Measurements from ENCODE around the gene SEC14L5.

The SEC14L5 gene

GRCh38 chr16:5016967-5017677 is 59.0 kb downstream of the SEC14L5 start:
- no peaks in the 10 kb centered on the region for H3K4me1 Mint-ChIP-seq (ENCODE audit: low read depth)
- H3K4me3 Mint-ChIP-seq = no peak overlapping the region
- H3K9me3 Mint-ChIP-seq = no peaks in the 10 kb centered on the region
- no peak for DNase-seq
- H3K27ac Mint-ChIP-seq = no peak overlapping the region
- H3K36me3 Mint-ChIP-seq (ENCODE audit: low read depth) = no peaks in the 10 kb centered on the region
- peaks cover 4% of the 10 kb centered on the region for H3K27me3 Mint-ChIP-seq

GRCh38 chr16:5017678-5017969 is 59.5 kb downstream of the SEC14L5 start:
- no peaks in the 10 kb centered on the region for H3K36me3 Mint-ChIP-seq (ENCODE audit: low read depth)
- no peak for DNase-seq
- H3K9me3 Mint-ChIP-seq = no peaks in the 10 kb centered on the region
- H3K4me3 Mint-ChIP-seq = no peak overlapping the region
- H3K4me1 Mint-ChIP-seq (ENCODE audit: low read depth) = no peaks in the 10 kb centered on the region
- no peak overlapping the region for H3K27ac Mint-ChIP-seq
- peaks cover 4% of the 10 kb centered on the region for H3K27me3 Mint-ChIP-seq

GRCh38 chr16:5018793-5019192 is 60.7 kb downstream of the SEC14L5 start:
- Mint-ChIP-seq H3K9me3 (no peaks in the 10 kb centered on the region), H3K4me1 (ENCODE audit: low read depth) (no peaks in the 10 kb centered on the region), H3K4me3 (no peak overlapping the region), H3K27ac (no peak overlapping the region), H3K36me3 (ENCODE audit: low read depth) (no peaks in the 10 kb centered on the region), H3K27me3 (peaks cover 4% of the 10 kb centered on the region)
- DNase-seq = no peak

GRCh38 chr16:5019775-5020174 is 61.6 kb downstream of the SEC14L5 start:
- H3K27me3 Mint-ChIP-seq = peaks cover 4% of the 10 kb centered on the region
- H3K36me3 Mint-ChIP-seq (ENCODE audit: low read depth) = peaks cover 5% of the 10 kb centered on the region
- H3K9me3 Mint-ChIP-seq = no peaks in the 10 kb centered on the region
- DNase-seq = no peak
- no peak overlapping the region for H3K27ac Mint-ChIP-seq
- H3K4me3 Mint-ChIP-seq = no peak overlapping the region
- H3K4me1 Mint-ChIP-seq (ENCODE audit: low read depth) = no peaks in the 10 kb centered on the region

GRCh38 chr16:5020551-5020950 is 62.4 kb downstream of the SEC14L5 start:
- H3K9me3 Mint-ChIP-seq = no peaks in the 10 kb centered on the region
- peaks cover 4% of the 10 kb centered on the region for H3K27me3 Mint-ChIP-seq
- peaks cover 10% of the 10 kb centered on the region for H3K36me3 Mint-ChIP-seq (ENCODE audit: low read depth)
- no peak for DNase-seq
- H3K4me3 Mint-ChIP-seq = no peak overlapping the region
- no peaks in the 10 kb centered on the region for H3K4me1 Mint-ChIP-seq (ENCODE audit: low read depth)
- H3K27ac Mint-ChIP-seq = no peak overlapping the region

- no peaks in the 10 kb centered on the region for H3K9me3 Mint-ChIP-seq
- no peaks in the 10 kb centered on the region for H3K27me3 Mint-ChIP-seq
- no peaks in the 10 kb centered on the region for H3K4me1 Mint-ChIP-seq (ENCODE audit: low read depth)
- H3K27ac Mint-ChIP-seq = no peak overlapping the region
- no peak overlapping the region for H3K4me3 Mint-ChIP-seq
- peaks cover 17% of the 10 kb centered on the region for H3K36me3 Mint-ChIP-seq (ENCODE audit: low read depth)
- no peak for DNase-seq
These were observed 64.4 kb downstream of the SEC14L5 start for GRCh38 chr16:5022521-5022920.

GRCh38 chr16:5024632-5025031 is 66.5 kb downstream of the SEC14L5 start:
- no peaks in the 10 kb centered on the region for H3K4me1 Mint-ChIP-seq (ENCODE audit: low read depth)
- H3K27ac Mint-ChIP-seq = no peak overlapping the region
- no peaks in the 10 kb centered on the region for H3K27me3 Mint-ChIP-seq
- no peaks in the 10 kb centered on the region for H3K9me3 Mint-ChIP-seq
- H3K4me3 Mint-ChIP-seq = no peak overlapping the region
- no peak for DNase-seq
- H3K36me3 Mint-ChIP-seq (ENCODE audit: low read depth) = peaks cover 35% of the 10 kb centered on the region

GRCh38 chr16:5025171-5025632 is 67.1 kb downstream of the SEC14L5 start:
- no peak overlapping the region for H3K27ac Mint-ChIP-seq
- H3K36me3 Mint-ChIP-seq (ENCODE audit: low read depth) = peaks cover 39% of the 10 kb centered on the region
- no peak overlapping the region for H3K4me3 Mint-ChIP-seq
- H3K4me1 Mint-ChIP-seq (ENCODE audit: low read depth) = no peaks in the 10 kb centered on the region
- no peak for DNase-seq
- H3K9me3 Mint-ChIP-seq = no peaks in the 10 kb centered on the region
- no peaks in the 10 kb centered on the region for H3K27me3 Mint-ChIP-seq

- Mint-ChIP-seq H3K4me1 (ENCODE audit: low read depth) (no peaks in the 10 kb centered on the region), H3K9me3 (no peaks in the 10 kb centered on the region), H3K27ac (no peak overlapping the region), H3K27me3 (no peaks in the 10 kb centered on the region), H3K36me3 (ENCODE audit: low read depth) (peaks cover 48% of the 10 kb centered on the region), H3K4me3 (no peak overlapping the region)
- no peak for DNase-seq
These were observed 68.5 kb downstream of the SEC14L5 start for GRCh38 chr16:5026664-5027063.

GRCh38 chr16:5027086-5027485 is 69.0 kb downstream of the SEC14L5 start:
- H3K27ac Mint-ChIP-seq = no peak overlapping the region
- no peak overlapping the region for H3K4me3 Mint-ChIP-seq
- H3K4me1 Mint-ChIP-seq (ENCODE audit: low read depth) = peaks cover 3% of the 10 kb centered on the region
- no peaks in the 10 kb centered on the region for H3K27me3 Mint-ChIP-seq
- H3K36me3 Mint-ChIP-seq (ENCODE audit: low read depth) = peaks cover 48% of the 10 kb centered on the region
- no peak for DNase-seq
- H3K9me3 Mint-ChIP-seq = no peaks in the 10 kb centered on the region

GRCh38 chr16:5027575-5028235 is 69.6 kb downstream of the SEC14L5 start:
- no peak overlapping the region for H3K4me3 Mint-ChIP-seq

GRCh38 chr16:5028950-5029475 is 70.9 kb downstream of the SEC14L5 start:
- H3K36me3 Mint-ChIP-seq (ENCODE audit: low read depth) = peaks cover 48% of the 10 kb centered on the region
- H3K9me3 Mint-ChIP-seq = no peaks in the 10 kb centered on the region
- no peak for DNase-seq
- no peak overlapping the region for H3K27ac Mint-ChIP-seq
- no peak overlapping the region for H3K4me3 Mint-ChIP-seq
- H3K27me3 Mint-ChIP-seq = no peaks in the 10 kb centered on the region
- H3K4me1 Mint-ChIP-seq (ENCODE audit: low read depth) = peaks cover 12% of the 10 kb centered on the region

More at GRCh38 chr16:5027575-5028235, 69.6 kb downstream of the SEC14L5 start:
- no peak for DNase-seq
- Mint-ChIP-seq H3K36me3 (ENCODE audit: low read depth) (peaks cover 48% of the 10 kb centered on the region), H3K9me3 (no peaks in the 10 kb centered on the region), H3K4me1 (ENCODE audit: low read depth) (peaks cover 6% of the 10 kb centered on the region), H3K27ac (no peak overlapping the region), H3K27me3 (no peaks in the 10 kb centered on the region)

- Mint-ChIP-seq H3K4me1 (ENCODE audit: low read depth) (peaks cover 22% of the 10 kb centered on the region), H3K36me3 (ENCODE audit: low read depth) (peaks cover 41% of the 10 kb centered on the region)
These were observed 72.2 kb downstream of the SEC14L5 start for GRCh38 chr16:5030251-5030870.

GRCh38 chr16:5031601-5032000 is 73.5 kb downstream of the SEC14L5 start:
- Mint-ChIP-seq H3K4me1 (ENCODE audit: low read depth) (peaks cover 22% of the 10 kb centered on the region), H3K4me3 (peak overlapping the region; percentile 62), H3K36me3 (ENCODE audit: low read depth) (peaks cover 38% of the 10 kb centered on the region), H3K27me3 (no peaks in the 10 kb centered on the region), H3K27ac (peak overlapping the region; percentile 54), H3K9me3 (no peaks in the 10 kb centered on the region)
- no peak for DNase-seq

More at GRCh38 chr16:5030251-5030870, 72.2 kb downstream of the SEC14L5 start:
- Mint-ChIP-seq H3K9me3 (no peaks in the 10 kb centered on the region), H3K4me3 (no peak overlapping the region), H3K27ac (no peak overlapping the region), H3K27me3 (no peaks in the 10 kb centered on the region)
- no peak for DNase-seq

GRCh38 chr16:5032748-5033167 is 74.6 kb downstream of the SEC14L5 start:
- H3K4me1 Mint-ChIP-seq (ENCODE audit: low read depth) = peaks cover 22% of the 10 kb centered on the region
- no peak for DNase-seq
- H3K27ac Mint-ChIP-seq = peak overlapping the region; percentile 78
- H3K27me3 Mint-ChIP-seq = no peaks in the 10 kb centered on the region
- H3K4me3 Mint-ChIP-seq = peak overlapping the region; percentile 83
- H3K36me3 Mint-ChIP-seq (ENCODE audit: low read depth) = peaks cover 31% of the 10 kb centered on the region
- no peaks in the 10 kb centered on the region for H3K9me3 Mint-ChIP-seq
